NT2/D1 (cell line): ENCODE measurements around the gene BPI.

Source experiments
- DNase-seq: peaks from one replicate; pipeline ENCODE4 v3.0.0-alpha.2; 2011; ENCODE audit warnings: low read depth, low spot score
- H3K27me3 ChIP-seq: 2 replicates; pipeline ENCODE4 v1.6.0; 2011; ENCODE audit warnings: mild to moderate bottlenecking; ENCODE audit not compliant: insufficient read length, insufficient read depth
- H3K36me3 ChIP-seq: 2 replicates; pipeline ENCODE4 v1.6.1; 2011; ENCODE audit warnings: mild to moderate bottlenecking, low read length, mixed read lengths; ENCODE audit not compliant: insufficient read depth, insufficient read length
- H3K4me1 ChIP-seq: 2 replicates; pipeline ENCODE4 v1.5.1; 2011; ENCODE audit not compliant: insufficient read depth, insufficient read length
- H3K4me3 ChIP-seq: 2 replicates; pipeline ENCODE4 v1.5.1; 2011; ENCODE audit warnings: low read depth; ENCODE audit not compliant: insufficient read length
- H3K9ac ChIP-seq: 2 replicates; pipeline ENCODE4 v1.6.0; 2011; ENCODE audit warnings: low read depth; ENCODE audit not compliant: insufficient read length
- H3K9me3 ChIP-seq: 2 replicates; pipeline ENCODE4 v1.5.1; 2011; ENCODE audit warnings: mild to moderate bottlenecking, low read length; ENCODE audit not compliant: insufficient read depth
- SUZ12 ChIP-seq: IDR thresholded peaks from 2 replicates; pipeline ENCODE4 v1.6.1; 2011; ENCODE audit not compliant: insufficient read length, insufficient read depth; ENCODE audit errors: extremely low read depth
- YY1 ChIP-seq: IDR thresholded peaks from 2 replicates; pipeline ENCODE4 v1.6.1; 2011; ENCODE audit not compliant: insufficient read length, insufficient read depth
- ZNF274 ChIP-seq: IDR thresholded peaks from 2 replicates; pipeline ENCODE4 v1.6.1; 2011; ENCODE audit warnings: mild to moderate bottlenecking, low read depth, low read length

The BPI gene

DNA sequence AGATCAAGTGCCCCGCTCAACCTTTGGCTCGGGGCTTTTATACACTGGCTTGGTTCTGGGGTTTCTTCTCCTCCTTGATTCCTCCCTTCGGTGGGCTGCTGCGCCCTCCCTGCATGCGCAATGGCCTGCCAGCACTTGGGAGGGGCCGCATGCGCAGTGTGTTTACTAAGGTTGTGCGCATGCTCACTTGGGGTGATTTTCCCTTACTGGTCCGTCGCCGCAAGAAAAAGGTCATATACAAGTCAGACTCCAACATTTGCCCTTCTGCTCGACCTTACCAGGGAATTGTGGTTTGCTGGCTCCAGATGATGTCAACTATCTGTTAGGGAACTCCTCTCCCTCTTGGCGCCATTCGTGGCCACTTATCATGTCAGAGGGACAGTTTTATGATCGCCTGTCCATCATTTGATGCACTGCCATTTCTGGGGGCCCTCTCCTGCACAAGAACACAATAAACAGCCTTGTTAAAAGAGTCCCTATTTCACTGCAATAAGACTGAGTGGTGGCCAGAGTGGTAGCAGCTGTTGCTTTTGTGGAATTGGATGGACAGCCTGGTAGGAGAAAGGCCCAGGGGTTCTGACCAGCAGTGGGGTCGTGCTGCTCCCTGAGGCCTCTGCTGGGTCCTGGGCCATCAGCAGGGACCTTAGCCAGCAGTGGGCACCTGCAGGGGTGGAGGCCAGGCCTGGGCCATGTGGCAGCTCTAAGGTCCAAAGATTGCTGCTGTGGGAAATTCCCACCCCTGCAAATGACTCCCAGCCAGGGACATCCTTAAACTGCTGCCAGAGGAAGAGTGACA is 39.6 kb downstream of the BPI start:
- no peaks in the 10 kb centered on the region for H3K27me3 ChIP-seq
- DNase-seq, result no peak
- TF ChIP-seq SUZ12, result no peak
- H3K4me3 ChIP-seq, result no peak overlapping the region
- peaks cover 18% of the 10 kb centered on the region for H3K4me1 ChIP-seq
- peaks cover 2% of the 10 kb centered on the region; the same call in 1 of the 2 replicates for H3K9me3 ChIP-seq
- H3K36me3 ChIP-seq, result no peaks in the 10 kb centered on the region
- no peak overlapping the region for H3K9ac ChIP-seq

DNA sequence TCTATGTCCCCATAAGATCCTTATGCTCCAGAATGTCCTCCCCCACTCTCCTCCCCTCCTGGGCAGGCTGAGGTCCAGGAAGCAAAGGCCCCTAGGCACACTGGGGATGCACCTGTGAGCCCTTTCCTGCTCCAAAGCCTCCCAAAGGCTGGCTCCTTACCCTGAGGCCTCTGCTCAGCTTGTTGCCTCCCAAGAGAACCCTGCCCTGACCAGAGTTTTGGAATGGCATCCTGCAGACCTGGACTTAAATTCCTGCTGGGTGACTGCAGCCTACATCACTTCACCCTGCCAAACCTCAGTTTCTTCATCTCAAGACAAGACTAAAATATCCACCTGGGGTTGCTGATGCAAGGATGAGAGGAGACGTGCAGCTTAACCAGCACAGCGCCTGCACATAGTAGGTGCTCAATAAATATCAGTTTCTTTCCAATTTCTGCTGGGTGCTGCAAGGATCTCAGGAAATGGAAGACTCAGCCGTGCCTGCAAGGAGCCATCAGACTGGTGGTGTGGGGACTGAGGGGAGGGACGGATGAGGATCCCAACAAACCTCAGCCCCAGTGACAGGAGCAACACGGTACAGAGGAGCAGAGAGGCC is 40.2 kb downstream of the BPI start:
- DNase-seq, result no peak
- TF ChIP-seq ZNF274 (no peak), YY1 (no peak), SUZ12 (no peak)
- no peaks in the 10 kb centered on the region for H3K9me3 ChIP-seq

DNA sequence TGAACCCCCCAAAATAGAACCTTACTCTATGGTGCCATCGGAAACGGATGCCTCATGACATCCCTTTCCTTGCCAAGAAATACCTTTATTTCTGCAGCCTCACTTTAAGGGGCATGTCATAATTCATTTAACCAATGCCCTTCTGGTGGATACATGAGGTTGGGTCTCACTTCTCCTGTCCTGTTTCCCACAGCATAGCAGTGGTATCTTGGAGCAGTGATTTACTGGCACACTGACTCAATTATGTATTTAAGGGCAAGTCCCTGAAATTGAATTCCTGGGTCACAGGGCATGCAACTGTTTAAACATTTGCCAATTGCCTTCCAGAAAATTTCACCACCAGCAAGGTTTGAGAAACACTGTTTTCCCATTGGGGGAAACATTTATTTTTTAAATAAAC is 41.7 kb downstream of the BPI start:
- H3K9ac ChIP-seq, result no peak overlapping the region
- no peaks in the 10 kb centered on the region for H3K27me3 ChIP-seq
- no peak for TF ChIP-seq ZNF274
- no peak for TF ChIP-seq YY1
- TF ChIP-seq SUZ12, result no peak
- no peaks in the 10 kb centered on the region for H3K9me3 ChIP-seq
- DNase-seq, result no peak
- H3K4me1 ChIP-seq, result peaks cover 21% of the 10 kb centered on the region
- H3K4me3 ChIP-seq, result no peak overlapping the region
- no peaks in the 10 kb centered on the region for H3K36me3 ChIP-seq

More for the DNA sequence above, 40.2 kb downstream of the BPI start:
- no peak overlapping the region for H3K4me3 ChIP-seq
- peaks cover 19% of the 10 kb centered on the region for H3K4me1 ChIP-seq
- no peaks in the 10 kb centered on the region for H3K36me3 ChIP-seq
- no peak overlapping the region for H3K9ac ChIP-seq
- no peaks in the 10 kb centered on the region for H3K27me3 ChIP-seq

DNA sequence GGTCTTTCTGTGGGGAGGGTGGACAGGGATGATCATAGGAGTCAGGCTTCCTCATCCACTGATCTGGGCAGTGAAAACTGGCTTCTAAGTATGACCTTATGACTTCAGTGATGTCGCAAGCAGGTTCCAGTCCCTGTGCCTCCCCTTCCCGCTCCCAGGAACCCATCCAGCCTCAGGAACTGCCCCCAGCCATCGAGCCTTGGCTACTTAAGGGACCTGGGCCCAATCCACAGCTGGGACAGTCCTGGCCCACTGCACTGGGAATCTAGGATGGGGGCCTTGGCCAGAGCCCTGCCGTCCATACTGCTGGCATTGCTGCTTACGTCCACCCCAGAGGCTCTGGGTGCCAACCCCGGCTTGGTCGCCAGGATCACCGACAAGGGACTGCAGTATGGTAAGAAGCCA is 42.3 kb downstream of the BPI start, which contains the start of gene LBP:
LBP (plus strand) TSS at position 236 of the 405 bp plus-strand sequence; CDS start at position 271, 35 bp downstream.
- peaks cover 21% of the 10 kb centered on the region for H3K4me1 ChIP-seq
- no peak within 1 kb of the TSS for H3K9ac ChIP-seq
- H3K4me3 ChIP-seq, result no peak within 1 kb of the TSS
- H3K36me3 ChIP-seq, result no peaks in the 10 kb centered on the region
- no peaks in the 10 kb centered on the region for H3K27me3 ChIP-seq
- no peak for DNase-seq
- TF ChIP-seq ZNF274 (no peak), YY1 (no peak), SUZ12 (no peak)
- no peaks in the 10 kb centered on the region for H3K9me3 ChIP-seq

DNA sequence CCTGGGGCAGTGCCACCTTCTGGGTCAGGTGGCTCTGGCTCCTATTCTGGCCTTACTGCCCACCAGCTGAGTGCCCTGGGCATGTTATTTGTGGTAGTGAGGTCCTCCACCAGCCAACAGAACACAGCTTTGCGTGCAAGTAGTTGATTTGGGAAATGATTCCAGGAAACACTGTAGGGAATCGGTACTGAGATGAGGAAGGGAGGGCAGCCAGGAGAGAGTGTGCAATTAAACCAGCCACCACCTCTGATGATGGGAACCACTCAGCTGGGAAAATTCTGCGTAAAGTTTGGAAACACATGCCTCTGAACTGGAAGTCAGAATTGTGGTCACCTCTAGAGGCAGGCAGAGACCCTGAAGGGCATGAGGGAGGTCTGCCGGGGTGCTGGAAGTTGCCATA is 42.8 kb downstream of the BPI start:
- Histone ChIP-seq H3K4me1 (peaks cover 18% of the 10 kb centered on the region), H3K9ac (no peak overlapping the region), H3K27me3 (no peaks in the 10 kb centered on the region), H3K36me3 (no peaks in the 10 kb centered on the region), H3K9me3 (no peaks in the 10 kb centered on the region), H3K4me3 (no peak overlapping the region)
- TF ChIP-seq SUZ12 (no peak), YY1 (no peak), ZNF274 (no peak)
- no peak for DNase-seq

DNA sequence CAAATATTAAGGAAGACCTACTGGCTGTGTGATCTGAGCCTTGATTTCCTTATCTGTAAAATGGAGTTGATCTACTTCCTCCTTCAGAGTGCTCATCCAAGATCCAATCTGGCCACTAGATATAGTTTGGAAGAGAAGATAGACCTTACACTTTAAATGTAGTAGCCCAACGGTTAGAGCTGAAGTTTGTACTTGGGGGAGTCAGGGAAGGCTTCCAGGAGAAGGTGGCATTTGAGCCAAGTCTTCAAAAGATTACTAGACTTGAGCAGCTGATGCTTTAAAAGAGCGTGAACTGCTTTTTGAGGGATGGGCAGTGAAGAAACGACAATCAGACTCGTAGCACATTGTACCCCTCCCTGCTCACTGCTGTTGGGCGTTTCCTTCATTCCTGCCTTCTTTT is 45.9 kb downstream of the BPI start:
- Histone ChIP-seq H3K9ac (no peak overlapping the region), H3K4me3 (no peak overlapping the region), H3K9me3 (no peaks in the 10 kb centered on the region), H3K4me1 (peaks cover 3% of the 10 kb centered on the region), H3K27me3 (no peaks in the 10 kb centered on the region), H3K36me3 (no peaks in the 10 kb centered on the region)
- DNase-seq, result no peak
- TF ChIP-seq YY1, result no peak
- TF ChIP-seq ZNF274, result no peak
- TF ChIP-seq SUZ12, result no peak

DNA sequence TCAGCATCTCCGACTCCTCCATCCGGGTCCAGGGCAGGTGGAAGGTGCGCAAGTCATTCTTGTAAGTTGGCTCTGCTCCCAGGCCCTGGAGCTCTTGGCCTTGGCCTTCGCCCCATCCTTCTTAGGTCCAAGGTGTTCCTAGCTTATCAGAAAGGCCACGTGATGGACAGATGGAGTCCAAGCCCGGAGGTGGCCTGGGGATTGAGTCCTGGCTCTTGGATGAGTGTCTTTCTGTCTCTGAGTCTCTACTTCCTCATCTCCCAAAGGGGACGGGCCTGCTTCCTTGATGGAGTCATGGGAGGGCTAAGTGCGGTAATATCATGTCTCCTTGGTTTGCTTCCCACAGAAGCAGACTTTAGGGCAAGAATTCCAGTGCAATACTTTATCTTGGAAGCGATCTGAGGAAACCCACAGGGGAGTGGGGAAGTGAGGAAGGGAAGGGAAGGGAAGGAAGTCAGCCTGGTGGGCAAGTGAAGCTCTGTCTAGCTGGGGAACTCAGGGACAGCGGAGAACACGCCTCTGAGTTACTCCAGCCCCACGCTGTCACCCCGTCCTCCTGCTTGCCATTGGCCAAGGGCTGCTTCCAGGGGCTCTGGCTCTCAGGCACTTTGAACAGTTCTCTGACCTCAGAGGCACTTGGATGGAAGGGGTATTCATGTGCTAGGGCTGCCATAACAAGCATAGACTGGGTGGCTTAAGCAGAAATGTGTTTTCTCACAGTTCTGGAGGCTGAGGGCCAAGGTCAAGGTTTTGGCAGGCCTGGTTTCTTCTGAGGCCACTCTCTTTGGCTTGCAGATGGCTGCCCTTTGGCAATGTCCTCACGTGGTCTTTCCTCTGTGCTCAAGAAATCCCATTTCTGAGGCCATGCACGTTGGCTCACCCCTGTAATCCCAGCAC is 47.2 kb downstream of the BPI start:
- Histone ChIP-seq H3K9me3 (no peaks in the 10 kb centered on the region), H3K27me3 (no peaks in the 10 kb centered on the region), H3K36me3 (no peaks in the 10 kb centered on the region), H3K9ac (no peak overlapping the region), H3K4me3 (no peak overlapping the region), H3K4me1 (peaks cover 11% of the 10 kb centered on the region)
- TF ChIP-seq ZNF274, result no peak
- TF ChIP-seq YY1, result no peak
- no peak for TF ChIP-seq SUZ12
- no peak for DNase-seq
